GM03348 (cell line): ENCODE data around the gene RGS10.
A peak's percentile ranks its signal among the peaks of the same experiment; 100 is the strongest.

ENCODE experiments used
- DNase-seq: peaks from one replicate; pipeline ENCODE4 v3.0.0; 2012; ENCODE audit warnings: low spot score

Gene RGS10

GRCh38 chr10:119496273-119496672, 46.2 kb downstream of the RGS10 start:
- DNase-seq: no peak

- DNase-seq: no peak
These were observed 47.0 kb downstream of the RGS10 start for GRCh38 chr10:119495545-119495944.

- no peak for DNase-seq
These were observed 47.5 kb downstream of the RGS10 start for GRCh38 chr10:119495021-119495505.

GRCh38 chr10:119494236-119495020, 48.1 kb downstream of the RGS10 start:
- DNase-seq: peak; percentile 51

GRCh38 chr10:119493155-119493554, 49.4 kb downstream of the RGS10 start:
- no peak for DNase-seq

GRCh38 chr10:119491966-119492757, 50.4 kb downstream of the RGS10 start:
- no peak for DNase-seq

GRCh38 chr10:119489991-119490326, 52.6 kb downstream of the RGS10 start:
- DNase-seq: no peak

GRCh38 chr10:119488675-119489074, 53.8 kb downstream of the RGS10 start:
- DNase-seq: no peak

- no peak for DNase-seq
These were observed 58.7 kb downstream of the RGS10 start for GRCh38 chr10:119483839-119484238.

GRCh38 chr10:119483001-119483400, 59.5 kb downstream of the RGS10 start:
- DNase-seq: no peak

GRCh38 chr10:119481781-119482426, 60.6 kb downstream of the RGS10 start:
- no peak for DNase-seq

- DNase-seq: no peak
These were observed 61.9 kb downstream of the RGS10 start for GRCh38 chr10:119480667-119481066.

- DNase-seq: no peak
These were observed 63.0 kb downstream of the RGS10 start for GRCh38 chr10:119479532-119479931.

GRCh38 chr10:119478811-119479341, 63.6 kb downstream of the RGS10 start:
- no peak for DNase-seq

- no peak for DNase-seq
These were observed 64.3 kb downstream of the RGS10 start for GRCh38 chr10:119478111-119478802.

GRCh38 chr10:119477444-119477843, 65.1 kb downstream of the RGS10 start:
- DNase-seq: no peak

GRCh38 chr10:119474606-119475005, 67.9 kb downstream of the RGS10 start:
- DNase-seq: no peak

- DNase-seq: no peak
These were observed 68.7 kb downstream of the RGS10 start for GRCh38 chr10:119473771-119474170.

- DNase-seq: no peak
These were observed 71.4 kb downstream of the RGS10 start for GRCh38 chr10:119470920-119471702.

- DNase-seq: no peak
These were observed 72.7 kb downstream of the RGS10 start for GRCh38 chr10:119469846-119470245.

- no peak for DNase-seq
These were observed 73.2 kb downstream of the RGS10 start for GRCh38 chr10:119469325-119469707.
